Measurements from ENCODE around the gene TPH1.
"Not testable (repeated sequence)": the region's sequence is repeated elsewhere in the genome, so short reads cannot be mapped to it uniquely, and the experiment has no call there.

GRCh38 chr11:18000128-18000527, 45.9 kb downstream of the TPH1 start:
- TF ChIP-seq, protein P1, sequence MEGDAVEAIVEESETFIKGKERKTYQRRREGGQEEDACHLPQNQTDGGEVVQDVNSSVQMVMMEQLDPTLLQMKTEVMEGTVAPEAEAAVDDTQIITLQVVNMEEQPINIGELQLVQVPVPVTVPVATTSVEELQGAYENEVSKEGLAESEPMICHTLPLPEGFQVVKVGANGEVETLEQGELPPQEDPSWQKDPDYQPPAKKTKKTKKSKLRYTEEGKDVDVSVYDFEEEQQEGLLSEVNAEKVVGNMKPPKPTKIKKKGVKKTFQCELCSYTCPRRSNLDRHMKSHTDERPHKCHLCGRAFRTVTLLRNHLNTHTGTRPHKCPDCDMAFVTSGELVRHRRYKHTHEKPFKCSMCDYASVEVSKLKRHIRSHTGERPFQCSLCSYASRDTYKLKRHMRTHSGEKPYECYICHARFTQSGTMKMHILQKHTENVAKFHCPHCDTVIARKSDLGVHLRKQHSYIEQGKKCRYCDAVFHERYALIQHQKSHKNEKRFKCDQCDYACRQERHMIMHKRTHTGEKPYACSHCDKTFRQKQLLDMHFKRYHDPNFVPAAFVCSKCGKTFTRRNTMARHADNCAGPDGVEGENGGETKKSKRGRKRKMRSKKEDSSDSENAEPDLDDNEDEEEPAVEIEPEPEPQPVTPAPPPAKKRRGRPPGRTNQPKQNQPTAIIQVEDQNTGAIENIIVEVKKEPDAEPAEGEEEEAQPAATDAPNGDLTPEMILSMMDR (IDR thresholded peaks at IDR 0.05) = not testable (repeated sequence)
- TF ChIP-seq POLR2A (IDR thresholded peaks at IDR 0.05) = not testable (repeated sequence)
